H1 (cell line): Measurements from ENCODE around the gene DAPK3. TPM values are rescaled to one million over a fixed set of nuclear protein-coding genes. Genes with fewer than 3 reads are reported as not detected.
A peak's percentile ranks its signal among the peaks of the same experiment; 100 is the strongest.

ENCODE experiments used
- microRNA counts: library from miRNA; unstranded; fragments of <30 nt; microRNA quantifications from one replicate; lab custom pipeline; 2015
- microRNA-seq, 2 experiments: library from miRNA; unstranded; fragments of <30 nt; microRNA quantifications; one replicate each; pipeline versions ENCODE4 to v1.2.0, GENCODE V29; 2016 to 2020; ENCODE audit warnings: borderline microRNAs expressed in 2 of 2, borderline number of aligned reads in 2 of 2, borderline replicate concordance in 1 of 2
- polyA plus RNA-seq, 7 experiments: library from polyadenylated mRNA; depleted of rRNA in 3 of 7; stranded (reverse) in 5 of 7; unstranded in 2 of 7; fragments of >200 nt in 5 of 7; fragments of 200-250 nt in 2 of 7; gene quantifications; 1 replicate in 5 of 7; 2 replicates in 1 of 7; 4 replicates in 1 of 7; pipeline versions ENCODE4 v1.2.1 to v1.2.3, GENCODE V29; 2011 to 2013; ENCODE audit warnings: missing spikeins in 2 of 7, mixed read lengths in 2 of 7
- small RNA-seq: library from polyadenylated mRNA; stranded (forward); fragments of <200 nt; extraction: miRNeasy Mini kit (QIAGEN cat#:217004); gene quantifications from one replicate; pipeline ENCODE3, GENCODE V24; 2013; ENCODE audit not compliant: insufficient read depth
- total RNA-seq: library from RNA; stranded (reverse); fragmentation: NEBNext Ultra II Directional; extraction: Animal tissue kit (Norgen Biotek cat#: 25700); gene quantifications from 2 replicates; pipeline ENCODE4 v1.2.1, GENCODE V29; 2021

Gene DAPK3
- total and polyA plus RNA-seq, 2 of the 8 experiments (the other 6 are each of a cell fraction or from before 2014, with no cell fraction given): 53.2 to 78.1 TPM

MicroRNAs within 50 kb of the gene (microRNA counts, 767-probe panel; counts per million panel counts)
- 879 counts per million, percentile 95 among the panel's probes with 10 or more counts for microRNA hsa-miR-637 (lab: Ali Mortazavi, UCI)

Small RNA genes lying within 50 kb of the gene (microRNA-seq; reads per million reads assigned to microRNA genes)
- 0 reads per million in 2 experiments for gene MIR637

Small RNA genes lying within 50 kb of the gene (small RNA-seq; reads per million reads assigned to genes)
- gene RN7SL202P: 2.9 reads per million, percentile 36 among the genes with 10 or more reads in this experiment
- 84.4 reads per million, percentile 97 among the genes with 10 or more reads in this experiment for gene SNORD37

Other genes with a start within 250 kb of the DAPK3 start
- gene APBA3, start 209.4 kb downstream of the DAPK3 start, total RNA-seq: 21.4 and 23.4 TPM in 2 replicates
- gene APBA3, start 209.4 kb downstream of the DAPK3 start, polyA plus RNA-seq (2011; rRNA removed): 36.9 and 48.4 TPM in 2 replicates
- gene MRPL54, start 208.4 kb downstream of the DAPK3 start, total RNA-seq: 72.8 and 80.3 TPM in 2 replicates
- 63.8 and 83.6 TPM in 2 replicates for gene MRPL54, start 208.4 kb downstream of the DAPK3 start, polyA plus RNA-seq (2011; rRNA removed)
- gene RAX2, start 198.9 kb downstream of the DAPK3 start, total RNA-seq: not detected in 2 replicates
- gene RAX2, start 198.9 kb downstream of the DAPK3 start, polyA plus RNA-seq (2011; rRNA removed): 0.08 and 0.19 TPM in 2 replicates
- 21.4 and 21.5 TPM in 2 replicates for gene MATK, start 184.7 kb downstream of the DAPK3 start, total RNA-seq
- gene MATK, start 184.7 kb downstream of the DAPK3 start, polyA plus RNA-seq (2011; rRNA removed): 20.5 and 37.8 TPM in 2 replicates
- 14.5 TPM in 2 replicates for gene ZFR2, start 102.1 kb downstream of the DAPK3 start, total RNA-seq
- gene ZFR2, start 102.1 kb downstream of the DAPK3 start, polyA plus RNA-seq (2011; rRNA removed): 28.4 and 42.5 TPM in 2 replicates
- 31.6 and 33.8 TPM in 2 replicates for gene ATCAY, start 90.4 kb downstream of the DAPK3 start, total RNA-seq
- 24.4 and 31.6 TPM in 2 replicates for gene ATCAY, start 90.4 kb downstream of the DAPK3 start, polyA plus RNA-seq (2011; rRNA removed)
- gene NMRK2, start 38.0 kb downstream of the DAPK3 start, total RNA-seq: 86.2 and 87.4 TPM in 2 replicates
- 206 and 227 TPM in 2 replicates for gene NMRK2, start 38.0 kb downstream of the DAPK3 start, polyA plus RNA-seq (2011; rRNA removed)
- gene EEF2, start 14.4 kb upstream of the DAPK3 start, total RNA-seq: 3,380 and 3,443 TPM in 2 replicates
- gene EEF2, start 14.4 kb upstream of the DAPK3 start, polyA plus RNA-seq (2011; rRNA removed): 1,554 and 2,482 TPM in 2 replicates
- 41.4 and 51.4 TPM in 2 replicates for gene PIAS4, start 36.6 kb upstream of the DAPK3 start, total RNA-seq
- gene PIAS4, start 36.6 kb upstream of the DAPK3 start, polyA plus RNA-seq (2011; rRNA removed): 30.2 and 50.9 TPM in 2 replicates
- gene ZBTB7A, start 95.8 kb upstream of the DAPK3 start, total RNA-seq: 16.6 and 17.8 TPM in 2 replicates
- 5.6 and 9.1 TPM in 2 replicates for gene ZBTB7A, start 95.8 kb upstream of the DAPK3 start, polyA plus RNA-seq (2011; rRNA removed)
- gene MAP2K2, start 153.0 kb upstream of the DAPK3 start, total RNA-seq: 161 and 162 TPM in 2 replicates
- 111 and 194 TPM in 2 replicates for gene MAP2K2, start 153.0 kb upstream of the DAPK3 start, polyA plus RNA-seq (2011; rRNA removed)
- gene CREB3L3, start 182.5 kb upstream of the DAPK3 start, total RNA-seq: not detected in 2 replicates
- 0.12 and 0.17 TPM in 2 replicates for gene CREB3L3, start 182.5 kb upstream of the DAPK3 start, polyA plus RNA-seq (2011; rRNA removed)
- 23.9 and 25.2 TPM in 2 replicates for gene SIRT6, start 211.5 kb upstream of the DAPK3 start, total RNA-seq
- 27.0 and 39.3 TPM in 2 replicates for gene SIRT6, start 211.5 kb upstream of the DAPK3 start, polyA plus RNA-seq (2011; rRNA removed)
- 14.1 and 14.5 TPM in 2 replicates for gene ANKRD24, start 211.6 kb upstream of the DAPK3 start, total RNA-seq
- 7.6 and 15.1 TPM in 2 replicates for gene ANKRD24, start 211.6 kb upstream of the DAPK3 start, polyA plus RNA-seq (2011; rRNA removed)